HT1080 (cell line): Measurements from ENCODE around the gene CFAP46. TPM values are rescaled to one million over a fixed set of nuclear protein-coding genes. Genes with fewer than 3 reads are reported as not detected.
A peak's percentile ranks its signal among the peaks of the same experiment; 100 is the strongest.

Source experiments
- DNase-seq: peaks from one replicate; pipeline ENCODE4 v3.0.0-alpha.2; 2015; ENCODE audit warnings: low read depth
- polyA plus RNA-seq, 2 experiments: library from polyadenylated mRNA; depleted of rRNA; stranded (reverse); fragments of >200 nt; gene quantifications; 2 replicates each; pipeline ENCODE4 v1.2.3, GENCODE V29; 2015
- total RNA-seq: library from RNA; depleted of rRNA; stranded (reverse); fragments of >200 nt; shearing (Covaris generic); gene quantifications from 2 replicates; pipeline ENCODE4 v1.2.3, GENCODE V29; 2014; rRNA removed

The CFAP46 gene
- total RNA-seq = 0.35 and 0.53 TPM in 2 replicates
- polyA plus RNA-seq (2015; cell fraction: cytosol; rRNA removed) = 0.09 and 0.55 TPM in 2 replicates
- 0.08 and 0.54 TPM in 2 replicates for polyA plus RNA-seq (2015; cell fraction: nucleus; rRNA removed)

DNA sequence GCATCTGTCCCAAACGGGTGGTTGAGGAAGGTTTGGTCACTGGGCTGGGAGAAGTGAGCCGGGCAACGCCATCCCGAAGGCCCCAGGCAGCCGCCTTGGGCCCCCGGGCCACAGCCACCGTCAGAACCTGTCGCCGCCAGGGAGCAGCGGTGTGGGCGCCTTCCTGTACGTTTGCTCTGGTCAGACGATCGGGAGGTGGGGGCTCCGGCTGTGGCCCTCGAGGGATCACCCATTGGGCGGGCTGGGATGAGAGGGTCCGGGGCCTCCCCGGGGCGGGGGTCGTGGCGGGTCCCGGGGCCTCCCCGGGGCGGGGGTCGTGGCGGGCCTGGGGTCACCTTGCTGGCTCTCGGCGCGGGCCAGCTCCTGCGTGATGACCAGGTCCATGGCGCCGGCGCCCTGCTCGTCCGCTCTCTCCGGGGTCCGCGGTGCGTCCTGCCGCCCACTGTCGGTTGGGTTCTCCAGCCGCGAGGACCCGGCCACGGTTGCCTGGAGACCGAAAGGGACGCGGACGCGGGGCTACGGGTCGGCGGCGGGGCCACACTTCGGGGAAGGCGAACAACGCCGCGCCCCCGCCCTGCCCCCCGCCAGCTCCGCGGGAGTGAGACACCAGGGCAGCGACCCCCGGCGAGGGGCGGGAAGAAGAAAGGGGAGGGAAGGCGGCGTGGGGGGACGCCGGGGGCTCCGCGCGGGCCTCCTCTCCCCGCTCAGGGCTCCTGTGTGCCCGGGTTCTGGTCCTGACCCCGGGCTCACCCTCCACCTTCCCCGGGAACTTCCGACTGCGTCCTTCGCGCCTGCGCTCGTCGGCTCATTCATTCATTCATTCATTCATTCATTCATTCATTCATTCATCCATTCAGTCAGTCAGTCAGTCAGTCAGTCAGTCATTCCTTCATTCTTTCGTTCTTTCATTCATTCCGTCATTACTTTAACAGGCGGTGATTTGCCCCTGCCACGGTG is at the start of gene CFAP46:
CFAP46 (minus strand) TSS at position 470 of the 957 bp plus-strand sequence; CDS start at position 384, 86 bp downstream.
- peak; percentile 14 for DNase-seq

DNA sequence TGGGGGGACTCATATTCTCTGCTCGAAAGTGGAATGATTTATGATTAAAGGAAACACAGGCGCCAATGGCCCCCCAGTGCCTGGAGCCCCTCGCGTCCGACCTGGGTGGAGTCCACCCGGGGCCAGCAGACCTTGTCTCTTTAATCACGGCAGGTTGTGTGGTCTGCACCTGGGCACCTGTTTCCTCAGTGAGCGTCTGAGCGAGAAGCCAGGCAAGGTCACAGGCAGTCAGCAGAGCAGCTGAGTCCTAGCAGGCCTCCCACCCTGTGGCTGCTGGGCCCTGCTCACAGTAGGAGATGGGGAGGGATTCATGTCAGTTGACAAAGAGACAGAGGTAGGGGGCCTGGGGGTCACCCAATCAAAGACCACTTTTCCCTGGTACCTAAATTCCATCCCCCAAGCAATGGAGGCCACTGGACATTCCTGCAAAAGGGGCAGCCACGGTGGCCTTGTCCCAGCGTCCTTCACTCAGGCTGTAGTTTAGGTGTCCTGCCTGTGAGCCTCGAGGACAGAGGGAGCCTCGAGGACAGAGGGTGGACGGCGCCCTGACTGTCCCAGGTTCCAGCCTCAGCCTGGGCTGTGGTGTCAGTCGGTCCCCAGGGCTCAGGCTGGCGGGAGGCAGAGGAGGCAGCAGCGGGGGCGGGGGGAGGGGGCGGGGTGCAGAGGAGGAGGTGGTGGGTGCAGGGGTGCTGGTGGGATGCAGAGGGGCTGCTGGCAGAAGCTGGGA is 49.5 kb upstream of the CFAP46 start:
- DNase-seq = no peak

DNA sequence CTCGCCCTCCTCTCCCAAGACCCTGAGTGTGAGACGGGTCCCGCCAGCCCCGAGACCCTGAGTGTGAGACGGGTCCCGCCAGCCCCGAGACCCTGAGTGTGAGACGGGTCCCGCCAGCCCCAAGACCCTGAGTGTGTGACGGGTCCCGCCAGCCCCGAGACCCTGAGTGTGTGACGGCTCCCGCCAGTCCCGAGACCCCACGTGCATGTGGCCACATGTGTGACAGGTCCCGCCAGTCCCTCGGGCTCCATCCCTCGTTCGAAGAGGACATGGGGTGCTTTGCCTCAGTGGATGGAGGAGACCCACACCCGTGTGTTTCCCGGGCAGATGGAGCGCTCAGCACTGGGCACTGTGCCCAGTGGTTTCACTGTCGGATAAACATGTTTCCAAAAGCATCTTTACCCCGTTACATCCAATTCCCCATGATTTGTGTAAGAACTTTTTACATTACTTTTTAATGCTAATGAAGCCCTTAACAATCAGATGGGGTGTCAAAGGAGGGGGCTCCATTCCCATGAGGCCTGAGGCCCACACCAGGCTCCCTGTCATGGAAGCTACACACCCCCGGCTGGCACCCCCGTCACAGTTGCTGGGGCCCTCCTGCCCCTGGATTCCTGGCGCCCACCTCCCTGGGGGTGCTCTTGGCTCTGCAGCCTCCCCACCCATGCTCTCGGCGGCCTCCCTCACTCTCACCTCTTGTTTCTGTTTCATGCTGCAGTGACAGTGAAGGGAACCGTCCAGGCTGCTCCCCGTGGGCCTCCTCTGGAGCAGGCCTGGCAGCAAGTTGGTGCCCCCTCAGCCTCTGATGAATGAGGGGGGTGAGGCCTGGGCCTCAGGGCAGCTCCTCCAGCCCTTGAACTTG is 48.5 kb upstream of the CFAP46 start:
- DNase-seq = no peak

DNA sequence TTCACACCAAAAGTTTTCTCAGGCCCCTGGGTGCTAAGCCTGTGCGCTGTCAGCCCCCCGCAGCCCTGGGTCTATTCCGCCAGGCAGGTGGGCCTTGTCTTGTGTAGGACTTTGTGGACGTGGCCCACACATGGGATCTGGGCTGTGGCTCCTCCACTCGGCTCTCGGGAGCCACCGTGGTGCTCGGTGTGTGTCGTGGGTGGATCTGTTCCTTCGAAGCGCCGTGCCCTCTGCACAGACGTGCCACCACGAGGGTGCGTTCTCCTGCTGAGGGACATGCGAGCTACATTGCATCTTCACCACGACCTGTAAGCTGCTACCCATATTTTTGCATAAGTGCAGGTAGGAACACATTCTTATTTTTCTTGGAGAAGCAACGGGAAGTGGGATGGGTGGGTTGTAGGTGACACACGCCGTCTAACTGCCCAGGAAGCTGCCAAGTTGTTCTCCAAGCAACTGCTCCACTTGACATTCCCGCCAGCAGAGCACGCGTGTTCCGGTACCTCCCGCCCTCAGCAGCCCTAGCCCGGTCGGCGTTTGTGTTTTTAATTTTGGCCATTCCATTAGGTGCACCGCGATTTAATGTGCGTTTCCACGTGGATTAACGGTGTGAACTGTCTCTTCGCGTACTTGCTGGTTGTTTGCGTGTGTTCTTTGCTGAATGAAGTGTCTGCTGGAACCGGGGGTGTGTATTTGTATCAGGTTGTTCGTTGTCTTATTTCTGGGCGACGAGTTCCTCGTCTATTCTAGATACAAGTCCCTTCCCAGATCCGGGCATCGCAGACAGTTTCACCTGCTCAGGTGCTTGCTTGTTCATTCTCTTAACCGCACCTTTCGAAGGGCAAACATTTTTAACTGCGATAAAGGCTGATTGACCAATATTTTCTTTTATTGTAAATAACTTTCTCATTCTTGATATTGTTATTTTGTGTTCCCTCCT is 47.4 kb upstream of the CFAP46 start:
- no peak for DNase-seq

DNA sequence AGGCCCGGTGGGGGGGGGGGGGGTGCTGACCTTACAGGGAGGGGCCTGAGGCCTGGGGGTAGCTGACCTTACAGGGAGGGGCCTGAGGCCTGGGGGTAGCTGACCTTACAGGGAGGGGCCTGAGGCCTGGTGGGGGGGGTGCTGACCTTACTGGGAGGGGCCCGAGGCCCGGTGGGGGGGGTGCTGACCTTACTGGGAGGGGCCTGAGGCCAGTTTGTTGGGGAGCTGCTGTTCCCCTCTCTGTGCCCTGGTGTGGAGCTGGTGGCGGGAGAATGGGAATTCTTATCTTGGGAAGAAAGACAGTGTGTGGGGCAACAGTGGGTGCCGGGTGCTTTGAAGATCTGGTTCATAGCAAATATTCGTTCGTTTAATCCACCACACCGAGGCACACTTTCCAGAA is 46.6 kb upstream of the CFAP46 start:
- DNase-seq = no peak

DNA sequence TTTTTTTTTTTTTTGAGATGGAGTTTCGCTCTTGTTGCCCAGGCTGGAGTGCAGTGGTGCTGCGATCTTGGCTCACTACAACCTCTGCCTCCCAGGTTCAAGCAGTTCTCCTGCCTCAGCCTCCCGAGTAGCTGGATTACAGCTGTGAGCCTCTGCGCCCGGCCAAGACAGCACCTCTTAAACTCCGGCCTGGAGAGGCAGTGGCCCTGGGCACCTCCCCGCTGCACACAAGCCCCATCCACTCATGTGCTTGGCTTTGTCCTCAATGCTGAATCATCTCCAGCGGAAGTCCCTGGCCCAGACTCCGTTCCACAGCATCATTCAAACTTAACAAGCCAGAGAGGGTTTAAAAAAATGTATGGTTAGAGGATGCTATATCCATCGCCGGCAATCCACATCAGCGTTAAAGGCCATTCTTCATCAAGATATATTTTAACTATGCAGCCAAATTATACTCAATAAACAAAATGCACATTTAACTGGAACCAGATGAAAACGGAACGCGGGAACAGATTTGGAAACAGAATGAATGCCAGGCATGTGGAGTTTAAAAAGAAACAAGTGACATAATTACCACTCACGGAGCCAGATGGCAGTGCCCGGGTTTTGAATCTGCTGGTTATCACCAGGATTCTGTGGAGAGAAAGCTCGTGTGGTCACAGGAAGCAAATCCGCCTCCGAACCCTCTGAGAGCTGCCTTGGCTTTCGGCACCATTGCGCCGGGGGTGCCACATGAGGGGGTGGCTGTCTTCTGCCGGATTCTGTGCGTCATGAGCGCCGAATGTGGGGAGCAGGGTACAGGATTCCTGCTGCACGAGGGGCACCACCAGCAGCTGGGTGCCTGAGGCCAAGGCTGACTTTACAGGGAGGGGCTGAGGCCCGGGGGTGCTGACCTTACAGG is 45.6 kb upstream of the CFAP46 start:
- DNase-seq = peak; percentile 83

DNA sequence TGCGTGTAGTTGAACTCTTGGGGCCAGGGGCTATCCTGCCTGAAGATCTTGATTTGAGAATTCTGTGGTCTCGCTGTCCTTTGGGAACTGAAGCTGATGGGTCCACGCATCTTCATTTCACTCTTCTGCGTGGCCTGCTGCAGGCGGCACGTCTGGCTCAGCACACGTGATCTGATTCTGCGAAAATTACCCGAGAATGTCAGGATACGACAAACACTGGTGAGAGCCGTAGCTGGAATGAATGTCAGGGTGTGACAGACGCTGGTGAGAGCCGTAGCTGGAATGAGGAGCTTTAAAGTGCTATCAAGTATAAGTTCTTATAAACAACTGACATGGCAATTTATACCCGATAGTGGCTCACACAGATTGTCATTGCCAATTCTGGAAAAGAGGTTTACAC is 44.6 kb upstream of the CFAP46 start:
- DNase-seq = no peak

DNA sequence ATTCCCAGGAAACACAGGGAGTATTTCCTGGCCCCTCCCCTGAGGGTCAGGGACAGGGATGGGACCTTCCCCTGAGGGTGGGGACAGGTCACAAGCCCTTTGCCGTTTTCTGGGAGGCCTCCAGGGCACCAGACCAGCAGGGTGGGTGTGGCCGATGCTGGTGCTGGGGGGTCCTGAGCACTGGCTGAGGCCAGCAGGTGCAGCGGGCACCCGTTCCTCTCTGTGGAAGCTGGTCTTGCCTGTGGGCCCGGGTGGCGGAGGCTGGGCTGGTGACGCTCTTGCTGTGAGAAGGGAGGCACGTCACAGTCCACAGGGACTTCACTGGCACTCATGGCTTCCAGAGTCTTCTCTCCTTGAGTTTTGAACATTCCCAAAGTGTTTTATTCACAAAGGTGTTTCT is 44.2 kb upstream of the CFAP46 start:
- no peak for DNase-seq

DNA sequence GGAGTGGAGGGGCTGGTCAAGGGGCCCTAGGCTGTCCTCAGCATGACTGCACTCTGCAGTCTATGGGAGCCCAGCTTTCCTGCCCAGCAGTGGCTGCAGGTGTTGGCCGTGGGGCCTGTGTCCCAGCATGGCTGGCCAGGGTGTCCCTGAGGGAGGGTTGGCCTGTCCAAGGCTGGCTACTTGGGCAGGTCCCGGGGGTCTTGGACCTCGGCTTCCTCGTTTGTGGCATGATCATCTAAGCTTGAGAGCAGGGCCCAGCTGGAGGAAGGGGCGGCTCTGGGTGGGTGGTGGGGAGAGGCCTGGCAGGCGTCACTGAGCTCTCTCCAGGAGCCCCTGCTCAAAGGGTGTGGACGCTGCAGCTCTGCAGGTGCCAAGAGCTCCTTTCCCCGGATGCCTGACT is 43.7 kb upstream of the CFAP46 start:
- DNase-seq = no peak

DNA sequence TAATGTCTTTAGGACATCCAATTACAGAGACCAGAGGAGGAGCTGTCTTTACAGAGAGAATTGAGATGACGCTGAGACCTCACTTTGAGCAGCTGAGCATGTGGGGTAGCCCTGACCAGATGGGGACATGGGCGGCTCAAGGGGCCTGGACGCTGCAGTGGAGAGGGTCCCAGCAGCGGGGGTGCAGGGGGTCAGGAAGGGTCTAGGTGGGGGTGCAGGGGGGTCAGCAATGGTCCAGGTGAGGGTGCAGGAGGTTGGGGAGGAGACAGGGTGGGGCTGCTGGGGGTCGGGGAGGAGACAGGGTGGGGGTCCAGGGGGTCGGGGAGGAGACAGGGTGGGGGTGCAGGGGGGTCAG is 43.2 kb upstream of the CFAP46 start:
- no peak for DNase-seq

DNA sequence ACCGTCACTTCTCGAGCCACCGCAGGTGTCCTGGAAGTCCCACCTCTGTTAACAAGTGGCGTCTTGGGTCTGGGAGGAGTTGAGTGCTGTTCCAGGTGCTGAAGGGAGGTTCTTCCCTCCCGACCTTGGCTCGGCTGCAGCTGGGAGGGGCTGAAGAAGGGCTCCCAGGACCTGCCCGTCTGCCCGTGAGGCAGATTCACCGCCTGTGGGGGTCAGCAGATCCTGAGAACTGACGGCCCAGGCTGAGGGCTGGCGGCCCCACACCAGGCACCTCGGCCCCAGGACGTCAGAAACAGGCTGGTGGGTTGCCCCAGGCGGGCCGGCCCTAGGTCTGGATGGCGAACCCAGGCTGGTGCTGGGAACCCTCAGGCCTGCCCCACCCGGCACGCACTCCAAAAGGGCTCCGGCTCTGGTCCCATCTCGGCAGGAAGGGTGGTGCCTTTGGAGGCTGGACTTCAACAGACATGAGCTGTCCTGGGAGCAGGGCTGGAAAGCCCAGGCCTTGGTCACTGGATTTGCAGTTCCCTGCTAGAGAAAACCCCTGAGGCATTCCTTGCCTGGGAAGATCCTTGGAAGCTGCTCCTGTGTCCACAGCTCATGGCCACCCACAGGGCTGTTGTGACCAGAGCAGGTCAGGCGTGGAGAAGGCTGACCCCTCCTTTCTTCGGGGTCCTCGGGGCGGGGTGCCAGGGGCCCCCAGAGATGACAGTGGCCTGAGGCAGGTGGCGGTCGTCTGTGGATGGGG is 42.6 kb upstream of the CFAP46 start:
- DNase-seq = no peak

DNA sequence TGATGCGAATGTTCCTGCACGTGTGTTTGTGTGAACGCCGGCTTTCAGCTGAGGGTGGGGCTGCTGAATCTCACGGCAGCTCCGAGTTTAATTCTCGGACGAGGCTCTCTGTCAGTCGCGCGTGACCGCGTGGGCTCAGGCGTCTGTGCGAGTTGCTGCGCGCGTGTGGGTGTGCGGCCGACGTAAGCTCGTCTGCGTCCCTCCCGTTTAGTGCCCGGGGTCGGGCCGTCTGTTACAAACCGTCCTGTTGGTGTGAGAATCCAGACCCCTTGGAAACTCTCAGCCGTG is 41.6 kb upstream of the CFAP46 start:
- no peak for DNase-seq

DNA sequence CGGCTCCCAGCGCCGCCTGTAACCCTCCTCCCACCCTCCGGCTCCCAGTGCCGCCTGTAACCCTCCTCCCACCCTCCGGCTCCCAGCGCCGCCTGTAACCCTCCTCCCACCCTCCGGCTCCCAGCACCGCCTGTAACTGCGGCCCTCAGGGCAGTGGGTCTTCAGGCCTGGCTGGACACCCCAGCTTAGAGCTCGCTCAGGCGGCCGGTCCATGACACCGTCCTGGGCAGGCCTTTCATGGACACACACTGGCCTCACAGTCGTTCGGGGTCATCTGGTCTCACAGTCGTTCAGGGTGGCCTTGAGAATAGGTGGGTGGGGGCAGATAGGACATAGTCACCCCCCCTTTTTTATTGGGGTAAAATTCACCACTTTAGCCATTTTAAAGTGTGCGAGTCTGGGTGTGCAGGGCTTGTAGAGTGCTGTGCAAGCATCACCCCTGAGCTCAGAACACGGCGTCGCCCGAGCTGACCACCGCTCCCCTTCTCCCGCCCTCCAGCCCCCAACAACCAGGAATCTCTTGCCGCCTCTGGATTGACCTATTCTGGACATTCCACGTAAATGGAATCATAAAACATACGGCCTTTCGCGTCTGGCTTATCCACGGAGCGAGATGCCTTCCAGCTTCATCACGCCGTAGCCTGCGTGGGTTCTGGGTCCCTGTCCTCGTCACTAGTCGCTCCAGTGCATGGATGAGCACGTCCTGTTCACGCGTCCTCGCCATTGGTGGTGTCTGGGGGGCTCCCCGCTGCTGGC is 41.1 kb upstream of the CFAP46 start:
- no peak for DNase-seq

DNA sequence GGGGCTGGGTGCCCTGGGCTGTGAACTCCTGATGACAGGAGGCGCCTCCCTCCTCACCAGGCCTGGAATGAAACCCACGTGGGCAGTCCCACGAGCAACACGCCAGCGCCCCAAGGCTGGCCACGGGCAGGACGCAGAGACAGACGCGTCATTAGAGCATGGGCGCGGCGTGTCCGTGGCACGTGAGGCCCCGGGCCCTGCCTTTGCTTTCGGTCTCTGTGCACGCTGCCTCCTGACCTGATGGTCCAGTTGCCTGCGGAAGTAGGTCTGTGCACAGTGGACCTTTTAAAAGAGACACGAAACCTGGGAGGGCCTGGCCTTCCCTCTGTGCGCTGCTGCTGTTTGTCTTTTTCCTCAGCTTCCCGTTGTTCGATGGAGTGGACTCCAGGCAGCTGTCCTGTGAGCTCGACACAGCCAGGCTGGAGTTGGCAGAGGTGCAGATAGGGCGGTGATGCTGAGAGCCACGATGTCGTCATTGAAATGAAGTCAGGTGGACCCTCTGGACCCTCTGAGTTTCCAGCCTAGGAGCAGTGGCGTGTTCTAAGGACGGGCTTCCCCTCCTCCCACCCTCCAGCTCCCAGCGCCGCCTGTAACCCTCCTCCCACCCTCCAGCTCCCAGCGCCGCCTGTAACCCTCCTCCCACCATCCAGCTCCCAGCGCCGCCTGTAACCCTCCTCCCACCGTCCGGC is 40.1 kb upstream of the CFAP46 start:
- no peak for DNase-seq

DNA sequence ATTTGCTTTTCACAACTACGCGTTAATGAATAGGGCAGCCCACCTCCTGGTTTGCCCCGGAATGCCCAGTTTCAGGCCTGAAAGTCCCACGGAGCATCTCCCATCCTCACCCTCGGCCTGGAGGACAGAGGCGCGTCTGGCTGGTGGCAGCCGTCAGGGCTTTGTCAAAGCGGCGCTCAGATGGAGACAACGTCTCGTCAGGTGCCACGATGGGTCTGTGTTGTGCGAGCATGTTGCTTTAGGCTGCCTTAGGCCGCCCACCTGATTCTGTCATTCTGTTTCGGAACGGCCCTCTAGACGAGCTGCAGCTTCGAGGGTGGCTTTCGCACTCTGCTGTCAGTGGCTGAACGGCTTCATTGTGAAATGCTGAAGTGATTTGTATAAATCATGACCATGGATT is 39.4 kb upstream of the CFAP46 start:
- no peak for DNase-seq

DNA sequence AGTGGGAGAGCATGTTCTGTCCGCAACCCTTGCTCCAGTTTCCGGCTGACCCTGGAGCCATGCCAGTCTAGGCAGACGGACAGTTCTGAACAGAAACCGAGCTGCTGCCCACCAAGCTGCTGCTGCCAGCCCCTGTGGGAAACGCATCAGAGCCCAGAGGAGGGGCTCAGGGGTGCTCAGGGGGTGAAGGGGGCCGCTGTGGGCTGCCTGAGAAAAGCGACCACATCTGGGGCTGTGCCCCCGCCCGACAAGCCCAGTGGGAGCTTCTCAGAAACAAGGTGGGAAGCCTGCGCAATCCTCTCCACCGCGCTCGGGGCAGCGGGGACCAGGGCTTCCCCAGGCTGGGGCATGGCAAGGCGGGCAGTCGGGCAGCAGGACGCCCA is 38.8 kb upstream of the CFAP46 start:
- no peak for DNase-seq

DNA sequence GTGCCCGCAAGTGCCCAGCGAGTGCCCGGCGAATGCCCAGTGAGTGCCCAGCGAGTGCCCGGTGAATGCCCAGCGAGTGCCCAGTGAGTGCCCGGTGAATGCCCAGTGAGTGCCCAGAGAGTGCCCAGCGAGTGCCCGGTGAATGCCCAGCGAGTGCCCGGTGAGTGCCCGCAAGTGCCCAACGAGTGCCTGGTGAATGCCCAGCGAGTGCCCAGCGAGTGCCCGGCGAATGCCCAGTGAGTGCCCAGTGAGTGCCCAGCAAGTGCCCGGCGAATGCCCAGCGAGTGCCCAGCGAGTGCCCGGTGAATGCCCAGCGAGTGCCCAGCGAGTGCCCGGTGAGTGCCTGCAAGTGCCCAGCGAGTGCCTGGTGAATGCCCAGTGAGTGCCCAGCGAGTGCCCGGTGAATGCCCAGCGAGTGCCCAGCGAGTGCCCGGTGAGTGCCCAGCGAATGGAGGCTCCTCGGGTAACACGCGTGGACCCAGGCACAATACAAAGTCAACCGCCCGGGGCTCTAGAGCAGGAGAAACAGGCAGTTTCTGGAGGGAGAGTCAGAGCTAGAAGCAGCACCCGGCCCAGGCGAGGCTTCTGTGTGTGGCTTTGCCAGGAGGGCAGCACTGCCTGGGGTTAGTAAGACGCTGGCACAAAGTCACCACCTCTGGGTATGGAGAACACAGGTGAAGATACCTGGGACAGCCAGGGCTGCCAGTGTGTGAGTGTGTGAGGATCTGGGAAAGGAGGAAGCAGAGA is 38.2 kb upstream of the CFAP46 start:
- DNase-seq = no peak
